ENCODE results near the gene ITSN1.
"Not testable (repeated sequence)": the region's sequence is repeated elsewhere in the genome, so short reads cannot be mapped to it uniquely, and the experiment has no call there.

DNA sequence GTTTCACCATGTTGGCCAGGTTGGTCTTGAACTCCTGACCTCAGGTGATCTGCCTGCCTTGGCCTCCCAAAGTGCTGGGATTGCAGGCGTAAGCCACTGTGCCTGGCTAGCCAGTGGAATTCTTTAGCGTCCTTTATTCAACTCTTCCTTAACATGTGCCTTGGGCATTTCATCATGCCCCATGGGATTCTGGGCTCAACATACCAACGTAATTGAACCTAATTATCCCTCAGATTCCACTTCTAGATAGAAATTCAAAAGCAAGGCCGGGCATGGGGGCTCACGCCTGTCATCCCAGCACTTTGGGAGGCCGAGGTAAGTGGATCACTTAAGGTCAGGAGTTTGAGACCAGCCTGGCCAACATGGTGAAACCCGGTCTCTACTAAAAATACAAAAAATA, 16.1 kb upstream of the ITSN1 start:
- TF ChIP-seq, protein P1, sequence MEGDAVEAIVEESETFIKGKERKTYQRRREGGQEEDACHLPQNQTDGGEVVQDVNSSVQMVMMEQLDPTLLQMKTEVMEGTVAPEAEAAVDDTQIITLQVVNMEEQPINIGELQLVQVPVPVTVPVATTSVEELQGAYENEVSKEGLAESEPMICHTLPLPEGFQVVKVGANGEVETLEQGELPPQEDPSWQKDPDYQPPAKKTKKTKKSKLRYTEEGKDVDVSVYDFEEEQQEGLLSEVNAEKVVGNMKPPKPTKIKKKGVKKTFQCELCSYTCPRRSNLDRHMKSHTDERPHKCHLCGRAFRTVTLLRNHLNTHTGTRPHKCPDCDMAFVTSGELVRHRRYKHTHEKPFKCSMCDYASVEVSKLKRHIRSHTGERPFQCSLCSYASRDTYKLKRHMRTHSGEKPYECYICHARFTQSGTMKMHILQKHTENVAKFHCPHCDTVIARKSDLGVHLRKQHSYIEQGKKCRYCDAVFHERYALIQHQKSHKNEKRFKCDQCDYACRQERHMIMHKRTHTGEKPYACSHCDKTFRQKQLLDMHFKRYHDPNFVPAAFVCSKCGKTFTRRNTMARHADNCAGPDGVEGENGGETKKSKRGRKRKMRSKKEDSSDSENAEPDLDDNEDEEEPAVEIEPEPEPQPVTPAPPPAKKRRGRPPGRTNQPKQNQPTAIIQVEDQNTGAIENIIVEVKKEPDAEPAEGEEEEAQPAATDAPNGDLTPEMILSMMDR (IDR thresholded peaks at IDR 0.05), result not testable (repeated sequence)
- TF ChIP-seq POLR2AphosphoS5, POLR2A (IDR thresholded peaks at IDR 0.05): not testable (repeated sequence)
